ENCODE data around the gene UBE2D1.
A peak's percentile ranks its signal among the peaks of the same experiment; 100 is the strongest.

The UBE2D1 gene

DNA sequence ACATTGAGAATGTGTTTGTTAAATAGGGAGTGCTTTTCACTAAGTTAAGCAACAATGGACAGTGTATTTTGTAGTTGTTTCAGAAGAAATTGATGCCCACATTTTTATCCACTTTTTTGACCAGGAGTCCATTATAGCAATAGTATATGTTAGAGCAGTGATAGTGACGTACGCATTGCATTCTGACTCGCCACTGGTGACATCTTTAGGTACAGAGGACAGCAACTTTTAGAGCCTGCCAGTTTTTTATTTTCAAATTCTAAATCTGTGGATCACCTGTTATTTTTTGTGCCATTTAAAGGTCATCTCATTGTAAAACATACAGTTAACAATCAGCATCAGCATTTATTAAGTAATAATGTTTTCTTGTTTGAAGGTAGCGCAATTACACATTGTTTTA is 1.4 kb downstream of the UBE2D1 start:
- H3K27ac ChIP-seq = 0 out of 2 replicates have a peak overlapping the region, but pooled peaks have one; percentile 76
- TF ChIP-seq, protein P1, sequence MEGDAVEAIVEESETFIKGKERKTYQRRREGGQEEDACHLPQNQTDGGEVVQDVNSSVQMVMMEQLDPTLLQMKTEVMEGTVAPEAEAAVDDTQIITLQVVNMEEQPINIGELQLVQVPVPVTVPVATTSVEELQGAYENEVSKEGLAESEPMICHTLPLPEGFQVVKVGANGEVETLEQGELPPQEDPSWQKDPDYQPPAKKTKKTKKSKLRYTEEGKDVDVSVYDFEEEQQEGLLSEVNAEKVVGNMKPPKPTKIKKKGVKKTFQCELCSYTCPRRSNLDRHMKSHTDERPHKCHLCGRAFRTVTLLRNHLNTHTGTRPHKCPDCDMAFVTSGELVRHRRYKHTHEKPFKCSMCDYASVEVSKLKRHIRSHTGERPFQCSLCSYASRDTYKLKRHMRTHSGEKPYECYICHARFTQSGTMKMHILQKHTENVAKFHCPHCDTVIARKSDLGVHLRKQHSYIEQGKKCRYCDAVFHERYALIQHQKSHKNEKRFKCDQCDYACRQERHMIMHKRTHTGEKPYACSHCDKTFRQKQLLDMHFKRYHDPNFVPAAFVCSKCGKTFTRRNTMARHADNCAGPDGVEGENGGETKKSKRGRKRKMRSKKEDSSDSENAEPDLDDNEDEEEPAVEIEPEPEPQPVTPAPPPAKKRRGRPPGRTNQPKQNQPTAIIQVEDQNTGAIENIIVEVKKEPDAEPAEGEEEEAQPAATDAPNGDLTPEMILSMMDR (conservative IDR thresholded peaks at IDR 0.05) = no peak

DNA sequence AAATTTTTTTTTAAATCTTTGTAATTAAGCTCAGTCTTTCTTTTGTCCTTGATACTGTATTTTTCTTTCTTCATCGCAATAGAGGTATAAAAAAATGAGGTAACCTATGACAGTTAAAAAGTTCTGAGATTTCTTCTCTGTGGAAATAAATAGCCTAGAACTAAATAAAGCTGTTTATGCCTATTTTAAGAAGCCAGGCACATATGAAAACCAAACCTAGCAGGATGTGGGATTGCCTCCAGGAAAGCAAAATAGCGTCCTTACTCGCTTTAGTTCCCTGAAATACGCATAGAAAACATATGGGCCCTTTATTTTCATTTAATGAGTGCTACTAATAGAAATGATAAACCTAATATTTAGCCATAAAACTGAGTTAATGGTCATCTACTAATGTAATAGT is 6.6 kb downstream of the UBE2D1 start:
- H3K27ac ChIP-seq = no peak overlapping the region
- TF ChIP-seq, protein P1 (conservative IDR thresholded peaks at IDR 0.05) = no peak

DNA sequence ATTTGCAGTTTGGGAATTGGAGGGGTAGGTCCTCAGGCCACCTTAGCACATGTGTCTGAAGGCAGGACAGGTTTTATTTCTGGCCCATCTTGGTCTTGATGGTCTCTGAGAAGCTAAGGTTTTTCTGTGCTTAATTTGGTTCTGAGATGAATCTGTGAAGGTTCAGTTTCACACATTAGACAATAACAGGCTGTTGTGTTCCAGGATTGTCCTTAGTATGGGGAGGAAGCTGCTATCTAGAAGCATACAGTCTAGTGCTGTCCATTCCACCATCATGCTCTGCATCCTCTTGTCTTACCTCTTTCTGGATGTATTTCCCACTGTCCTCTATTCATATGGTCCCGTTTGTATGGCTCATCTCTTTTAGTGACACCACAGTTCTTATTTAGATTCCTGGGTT is 7.1 kb downstream of the UBE2D1 start:
- TF ChIP-seq, protein P1 (conservative IDR thresholded peaks at IDR 0.05) = no peak

DNA sequence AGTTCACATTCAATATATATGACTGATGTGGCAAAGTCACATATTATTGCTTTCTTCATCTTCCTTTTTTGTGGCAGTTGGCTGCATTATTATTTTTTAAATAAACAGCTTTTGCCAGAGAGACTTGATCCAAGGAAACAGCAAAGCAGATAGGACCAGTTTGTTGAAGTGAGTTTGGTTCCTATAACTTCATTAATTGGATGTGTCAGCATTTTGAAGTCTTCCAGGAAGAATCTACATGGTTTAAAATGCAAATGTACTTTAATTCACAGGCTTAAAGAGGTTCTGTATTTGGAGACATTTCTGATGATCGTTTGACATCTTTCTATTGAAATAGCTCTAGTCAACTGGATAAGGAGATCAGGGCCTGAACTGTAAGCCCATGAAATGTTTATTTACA is 13.2 kb downstream of the UBE2D1 start:
- H3K27ac ChIP-seq = no peak overlapping the region; the same call in 1 of the 2 replicates
- TF ChIP-seq, protein P1 (conservative IDR thresholded peaks at IDR 0.05) = no peak

More for the DNA sequence above, 7.1 kb downstream of the UBE2D1 start:
- H3K27ac ChIP-seq = no peak overlapping the region

DNA sequence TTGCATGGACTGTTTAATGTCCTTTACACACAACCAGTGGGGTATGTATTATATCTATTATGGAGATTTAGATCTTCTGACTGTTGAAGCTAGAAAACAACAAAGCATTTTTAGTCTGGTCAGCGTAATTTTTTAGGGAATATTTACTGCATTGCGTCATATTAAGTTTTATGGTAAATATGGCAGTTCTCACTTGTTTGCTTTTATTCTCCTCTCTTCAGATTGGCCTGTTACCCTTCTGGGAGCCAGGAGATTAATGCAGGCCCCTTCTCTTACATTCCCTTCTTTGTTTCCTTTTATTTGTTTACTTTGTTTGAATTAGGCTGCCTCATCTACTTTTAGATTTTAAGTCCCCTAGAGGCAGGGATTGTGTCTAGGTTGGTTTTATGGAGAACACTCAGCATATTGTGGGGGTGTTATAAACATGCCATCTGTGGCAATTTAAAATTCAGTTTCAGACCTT is 13.8 kb downstream of the UBE2D1 start:
- TF ChIP-seq, protein P1 (conservative IDR thresholded peaks at IDR 0.05) = no peak
- no peak overlapping the region; the same call in 1 of the 2 replicates for H3K27ac ChIP-seq

DNA sequence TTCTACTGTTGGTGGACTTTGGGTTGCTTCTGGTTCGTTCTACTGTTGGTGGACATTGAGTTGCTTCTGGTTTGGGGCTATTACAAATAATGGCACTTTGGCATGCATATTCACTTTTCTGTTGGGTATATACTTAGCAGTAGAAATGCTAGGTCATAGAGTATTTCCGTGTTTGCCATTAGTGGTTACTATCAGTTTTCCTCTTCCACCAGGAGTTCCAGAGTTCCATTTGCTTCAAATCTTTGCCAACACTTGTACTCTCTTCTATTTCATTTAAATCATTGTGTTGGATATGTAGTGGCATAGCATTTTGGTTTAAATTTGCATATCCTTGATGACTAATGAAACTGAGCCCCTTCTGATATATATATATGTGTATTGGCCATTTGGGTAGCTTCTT is 15.2 kb downstream of the UBE2D1 start:
- H3K27ac ChIP-seq = no peak overlapping the region
- TF ChIP-seq, protein P1 (conservative IDR thresholded peaks at IDR 0.05) = no peak

DNA sequence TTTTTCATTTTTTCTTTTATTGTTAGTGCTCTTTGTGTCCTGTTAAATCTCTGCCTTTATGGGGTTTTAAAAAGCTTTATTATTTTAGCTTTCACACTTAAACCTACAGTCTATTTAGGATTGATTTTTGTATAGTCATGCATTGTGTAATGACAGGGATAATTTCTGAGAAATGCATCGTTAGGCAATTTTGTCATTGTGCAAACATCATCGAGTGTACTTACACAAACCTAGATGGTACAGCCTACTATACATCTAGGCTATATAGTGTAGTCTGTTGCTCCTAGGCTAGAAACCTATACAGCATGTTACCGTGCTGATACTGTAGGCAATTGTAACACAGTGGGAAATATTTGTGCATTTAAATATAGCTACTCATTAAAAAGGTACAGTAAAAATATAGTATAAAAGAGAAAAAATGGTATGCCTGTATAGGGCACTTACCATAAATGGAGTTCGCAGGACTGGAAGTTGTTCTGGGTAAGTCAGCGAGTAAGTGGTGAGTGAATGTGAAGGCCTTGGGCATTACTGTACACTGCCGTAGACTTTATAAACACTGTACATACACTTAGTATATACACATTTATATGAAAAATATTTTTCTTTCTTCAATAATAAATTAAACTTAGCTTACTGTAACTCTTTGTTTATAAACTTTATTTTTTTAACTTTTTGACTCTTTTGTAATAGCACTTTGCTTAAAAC is 16.0 kb downstream of the UBE2D1 start:
- TF ChIP-seq, protein P1 (conservative IDR thresholded peaks at IDR 0.05) = no peak
- H3K27ac ChIP-seq = no peak overlapping the region
